ENCODE measurements around the gene ANTXR2. TPM values are rescaled to one million over a fixed set of nuclear protein-coding genes. Genes with fewer than 3 reads are reported as not detected.

Gene ANTXR2
- total and polyA plus RNA-seq, 11 donors = 7.0 to 76.7 (median 46.6) TPM

GRCh38 chr4:79948261-79948660 lies 124.8 kb downstream of the ANTXR2 start:
- H3K27ac ChIP-seq = no peak overlapping the region
- peaks cover 0 to 3% (median 0%) of the 10 kb centered on the region in 12 donors for H3K4me1 ChIP-seq
- ATAC-seq = no peak
- no peaks in the 10 kb centered on the region for H3K36me3 ChIP-seq
- TF ChIP-seq POLR2A (IDR thresholded peaks at IDR 0.05) (no peak), CTCF (IDR thresholded peaks at IDR 0.05) (no peak)
- DNase-seq = no peak
- WGBS, 4 donors = 78 to 86% (median 80%) methylated on average over 3 of the region's 3 CpGs
- no peaks in the 10 kb centered on the region for H3K9me3 ChIP-seq
- intact Hi-C loops (cut with DNase I) = no loop called here
- H3K4me3 ChIP-seq = no peak overlapping the region
- H3K27me3 ChIP-seq = no peaks in the 10 kb centered on the region

GRCh38 chr4:79947386-79947785 lies 125.6 kb downstream of the ANTXR2 start:
- TF ChIP-seq CTCF (IDR thresholded peaks at IDR 0.05) (no peak), POLR2A (IDR thresholded peaks at IDR 0.05) (no peak)

GRCh38 chr4:79935274-79935673 lies 137.8 kb downstream of the ANTXR2 start:
- H3K4me3 ChIP-seq = no peak overlapping the region
- no peaks in the 10 kb centered on the region for H3K27me3 ChIP-seq
- no peak for ATAC-seq
- WGBS, 4 donors = 55 to 98% (median 76%) methylated on average over 1 of the region's 1 CpG
- intact Hi-C loops (cut with DNase I) = no loop called here
- H3K4me1 ChIP-seq = peaks cover 0 to 21% (median 3%) of the 10 kb centered on the region in 12 donors
- peaks cover 0 to 9% (median 0%) of the 10 kb centered on the region in 12 donors for H3K9me3 ChIP-seq
- H3K36me3 ChIP-seq = no peaks in the 10 kb centered on the region
- no peak for TF ChIP-seq POLR2A (IDR thresholded peaks at IDR 0.05)
- no peak for TF ChIP-seq CTCF (IDR thresholded peaks at IDR 0.05)
- peak overlapping the region in 1 of 12 donors; percentile 18 for H3K27ac ChIP-seq
- DNase-seq = no peak

More at GRCh38 chr4:79947386-79947785, 125.6 kb downstream of the ANTXR2 start:
- no peak for ATAC-seq
- intact Hi-C loops (cut with DNase I) = no loop called here
- no peaks in the 10 kb centered on the region for H3K36me3 ChIP-seq
- H3K27me3 ChIP-seq = no peaks in the 10 kb centered on the region
- no peak overlapping the region for H3K27ac ChIP-seq
- peaks cover 0 to 3% (median 0%) of the 10 kb centered on the region in 12 donors for H3K4me1 ChIP-seq
- DNase-seq = no peak
- H3K4me3 ChIP-seq = no peak overlapping the region
- WGBS, 4 donors = 95 to 99% (median 97%) methylated on average over 1 of the region's 1 CpG
- no peaks in the 10 kb centered on the region for H3K9me3 ChIP-seq

- no peak overlapping the region for H3K27ac ChIP-seq
- H3K9me3 ChIP-seq = peaks cover 0 to 9% (median 0%) of the 10 kb centered on the region in 12 donors
- peaks cover 0 to 21% (median 3%) of the 10 kb centered on the region in 12 donors for H3K4me1 ChIP-seq
- H3K27me3 ChIP-seq = no peaks in the 10 kb centered on the region
- H3K36me3 ChIP-seq = no peaks in the 10 kb centered on the region
- no peak for DNase-seq
- 94 to 98% (median 96%) methylated on average over 2 of the region's 2 CpGs for WGBS, 4 donors
- intact Hi-C loops (cut with DNase I) = no loop called here
- TF ChIP-seq POLR2A (IDR thresholded peaks at IDR 0.05) = no peak
- TF ChIP-seq CTCF (IDR thresholded peaks at IDR 0.05) = no peak
- no peak for ATAC-seq
- no peak overlapping the region for H3K4me3 ChIP-seq
These were observed 138.4 kb downstream of the ANTXR2 start for GRCh38 chr4:79934660-79935059.

Measured in heart left ventricle (tissue), 16 donors.